Activated B cell treated with CpG ODN at 0.5 μM for 24 hours (primary cell): ENCODE data around the gene EBP. TPM values are rescaled to one million over a fixed set of nuclear protein-coding genes. Genes with fewer than 3 reads are reported as not detected.

Source experiments
- ATAC-seq: fragments of 200-7000 bp; cut with Tn5 transposase; one replicate; pipeline ENCODE4 v1.10.0; 2021; ENCODE audit warnings: low read depth, mild to moderate bottlenecking, moderate library complexity
- CTCF ChIA-PET: fragments of 350-600 bp; sonication (Branson Sonifier 250); formaldehyde crosslinking; loops from one replicate; lab custom pipeline; 2021; ENCODE audit warnings: antibody characterized with exemption; lab: Charles Lee
- POLR2A ChIA-PET: fragments of 350-600 bp; sonication (Branson Sonifier 250); formaldehyde crosslinking; loops from one replicate; lab custom pipeline; 2021; ENCODE audit warnings: antibody characterized with exemption; lab: Charles Lee
- DNase-seq: peaks from one replicate; pipeline ENCODE4 v3.0.0; 2022
- H3K27ac Mint-ChIP-seq: one replicate; pipeline ENCODE4 v1.8.0; 2020; ENCODE audit warnings: mixed read lengths
- H3K27me3 Mint-ChIP-seq: one replicate; pipeline ENCODE4 v1.8.0; 2021; ENCODE audit warnings: mixed read lengths
- H3K36me3 Mint-ChIP-seq: one replicate; pipeline ENCODE4 v1.8.0; 2021; ENCODE audit warnings: low read depth, mixed read lengths
- H3K4me1 Mint-ChIP-seq: one replicate; pipeline ENCODE4 v1.8.0; 2021; ENCODE audit warnings: mixed read lengths
- H3K4me3 Mint-ChIP-seq: one replicate; pipeline ENCODE4 v1.8.0; 2020; ENCODE audit warnings: mild to moderate bottlenecking, mixed read lengths
- H3K9me3 Mint-ChIP-seq: one replicate; pipeline ENCODE4 v1.8.0; 2020; ENCODE audit warnings: mixed read lengths
- CTCF ChIP-seq: fragments of 200-600 bp; IDR thresholded peaks from one replicate; pipeline ENCODE4 v1.8.0; 2022; ENCODE audit warnings: antibody characterized with exemption, mild to moderate bottlenecking
- intact Hi-C: fragments of 100-400 bp; cut with micrococcal nuclease; formaldehyde crosslinking; loops from one replicate; pipeline ENCODE4 v1.15.1; 2024
- total RNA-seq: library from RNA; stranded (reverse); gene quantifications from 2 replicates; pipeline ENCODE4 v1.2.3, GENCODE V29; 2022

Gene EBP
- total RNA-seq, 1 donor from 2014 or later = 72.4 TPM

DNA sequence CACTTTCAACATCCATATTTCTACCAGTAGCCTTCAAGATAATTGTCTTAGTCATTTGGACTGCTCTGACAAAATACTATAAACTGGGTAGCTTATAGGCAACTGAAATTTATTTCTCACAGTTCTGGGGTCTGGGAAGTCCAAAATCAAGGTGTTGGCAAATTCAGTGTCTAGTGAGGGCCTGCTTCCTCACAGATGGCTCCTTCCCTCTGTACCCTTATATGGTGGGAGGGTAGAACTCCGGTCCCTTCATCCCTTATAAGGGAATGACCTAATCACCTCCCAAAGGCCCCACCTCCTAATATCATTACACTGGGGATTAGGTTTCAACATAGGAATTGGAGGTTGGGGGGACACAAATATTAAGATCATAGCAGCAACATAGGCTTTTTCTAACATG, 10.6 kb downstream of the EBP start:
- ChIA-PET CTCF (no interaction called here), POLR2A (no interaction called here)
- no peak overlapping the region for H3K27ac Mint-ChIP-seq
- no peaks in the 10 kb centered on the region for H3K4me1 Mint-ChIP-seq
- no peak for ATAC-seq
- H3K4me3 Mint-ChIP-seq = no peak overlapping the region
- no peaks in the 10 kb centered on the region for H3K9me3 Mint-ChIP-seq
- TF ChIP-seq CTCF = no peak
- intact Hi-C loops = no loop called here
- peaks cover 23% of the 10 kb centered on the region for H3K36me3 Mint-ChIP-seq
- no peak for DNase-seq
- no peaks in the 10 kb centered on the region for H3K27me3 Mint-ChIP-seq

DNA sequence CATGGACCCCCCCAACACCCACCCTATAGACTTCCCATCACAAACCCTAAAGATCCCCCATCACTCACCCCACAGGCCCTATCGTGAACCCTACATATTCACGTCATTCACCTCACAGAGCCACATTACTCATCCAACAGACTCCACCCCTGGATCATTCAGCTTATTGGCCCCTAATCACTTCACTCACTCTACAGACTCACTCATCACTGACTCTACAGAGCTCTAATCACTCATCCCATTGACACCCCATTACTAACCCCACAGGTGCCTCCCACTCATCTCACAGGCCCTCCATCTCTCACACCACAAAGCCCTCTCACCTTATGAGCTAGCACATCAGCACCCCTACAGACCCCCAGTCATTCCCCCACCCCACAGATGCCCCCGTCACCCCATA, 11.6 kb downstream of the EBP start:
- no peak for TF ChIP-seq CTCF
- DNase-seq (no peak), ATAC-seq (no peak)
- H3K27me3 Mint-ChIP-seq = no peaks in the 10 kb centered on the region
- no peak overlapping the region for H3K4me3 Mint-ChIP-seq
- H3K36me3 Mint-ChIP-seq = peaks cover 15% of the 10 kb centered on the region
- intact Hi-C loops = no loop called here
- H3K27ac Mint-ChIP-seq = no peak overlapping the region
- H3K4me1 Mint-ChIP-seq = no peaks in the 10 kb centered on the region
- H3K9me3 Mint-ChIP-seq = no peaks in the 10 kb centered on the region
- ChIA-PET CTCF (no interaction called here), POLR2A (interaction anchor here (0.7 kb wide), 1 partner anchor 38 kb away, joined by 5 read pairs; no protein-coding TSS in a partner anchor)

- Mint-ChIP-seq H3K27me3 (no peaks in the 10 kb centered on the region), H3K4me3 (peak overlapping the region; percentile 92), H3K9me3 (no peaks in the 10 kb centered on the region), H3K36me3 (peaks cover 17% of the 10 kb centered on the region), H3K4me1 (peaks cover 20% of the 10 kb centered on the region), H3K27ac (peak overlapping the region; percentile 95)
- DNase-seq (no peak), ATAC-seq (no peak)
- no peak for TF ChIP-seq CTCF
- POLR2A ChIA-PET = interaction anchor here (0.6 to 2.9 kb wide), 16 partner anchors 17 to 1384 kb away, joined by 3 to 45 read pairs (median 4); partner anchors contain the start of genes EBP, ELK1, GRIPAP1 and HDAC6
- intact Hi-C loops = loop anchor here (1.0 kb wide), 6 partner anchors 17 to 420 kb away; partner anchors contain the start of genes EBP, FTSJ1, PORCN and RBM3
- CTCF ChIA-PET = no interaction called here
Observed at GRCh38 chrX:48538641-48539344, 17.2 kb downstream of the EBP start.

DNA sequence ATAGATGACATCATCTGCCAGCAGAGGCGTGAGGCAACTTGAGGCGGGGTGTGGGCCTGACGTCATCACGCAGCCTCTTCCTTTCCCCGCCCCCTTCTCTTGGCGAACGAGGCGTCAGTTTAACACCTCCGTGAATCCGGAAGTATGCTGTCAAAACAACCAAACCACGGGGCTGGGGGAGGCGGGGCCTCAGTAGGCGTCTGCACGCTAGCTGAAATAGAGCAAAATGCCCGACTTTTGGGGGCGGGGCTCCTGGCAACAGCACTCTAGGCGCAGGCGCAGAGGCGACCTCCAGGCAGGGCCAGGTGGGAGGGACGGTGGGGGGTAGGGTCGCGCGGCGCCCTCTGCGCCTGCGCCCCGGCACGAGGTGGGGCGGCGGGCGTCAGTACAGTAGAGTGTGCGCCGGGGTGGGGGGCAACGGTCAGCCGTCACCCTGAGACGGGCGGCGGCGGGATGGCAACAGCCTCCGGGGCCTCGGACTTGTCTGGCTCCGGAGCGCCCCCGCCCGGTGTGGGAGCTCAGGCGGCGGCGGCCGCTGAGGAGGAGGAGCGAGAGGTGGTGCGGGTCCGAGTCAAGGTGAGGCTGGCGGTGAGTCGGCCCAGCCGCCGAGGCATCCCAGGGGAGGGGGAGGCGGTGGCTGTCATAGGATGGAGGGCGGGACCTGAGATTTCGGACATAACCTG, 17.9 kb downstream of the EBP start, which contains the start of gene TBC1D25:
TSS of gene TBC1D25 (plus strand) at position 370 of the 683 bp plus-strand sequence. CDS start at position 454, 84 bp downstream.
- Mint-ChIP-seq H3K4me3 (peak within 1 kb of the TSS; percentile 92), H3K4me1 (peaks cover 20% of the 10 kb centered on the region), H3K27me3 (no peaks in the 10 kb centered on the region), H3K27ac (peak within 1 kb of the TSS; percentile 95), H3K9me3 (no peaks in the 10 kb centered on the region), H3K36me3 (peaks cover 19% of the 10 kb centered on the region)
- intact Hi-C loops = loop anchor here (1.0 kb wide), 6 partner anchors 18 to 419 kb away; partner anchors contain the start of genes EBP, FTSJ1, PORCN and RBM3
- ChIA-PET POLR2A (interaction anchor here (0.6 to 2.9 kb wide), 25 partner anchors 11 to 1383 kb away, joined by 3 to 45 read pairs (median 4); partner anchors contain the start of genes EBP, ELK1, GRIPAP1 and HDAC6), CTCF (interaction anchor here (0.7 to 1.2 kb wide), 3 partner anchors 35 to 708 kb away, joined by 3 to 4 read pairs (median 3); partner anchors contain the start of gene RBM3)
- DNase-seq = peak; percentile 84
- ATAC-seq = peak; percentile 78
- no peak for TF ChIP-seq CTCF
